Epithelial cell of proximal tubule (primary cell): ENCODE results near the gene FN3K. TPM values are rescaled to one million over a fixed set of nuclear protein-coding genes. Genes with fewer than 3 reads are reported as not detected.

Source experiments
- DNase-seq: peaks from one replicate; pipeline ENCODE4 v3.0.0-alpha.2; 2011; ENCODE audit warnings: low read depth
- H3K4me3 ChIP-seq: 2 replicates; pipeline ENCODE4 v1.5.1; 2011; ENCODE audit warnings: low read depth, mild to moderate bottlenecking, low read length
- CTCF ChIP-seq: conservative IDR thresholded peaks from 2 replicates; pipeline ENCODE4 v1.5.1; 2012; ENCODE audit warnings: low read depth, mild to moderate bottlenecking, low read length
- total RNA-seq: library from RNA; depleted of rRNA; stranded (reverse); fragments of >200 nt; gene quantifications from 2 replicates; pipeline ENCODE4 v1.2.3, GENCODE V29; 2015

FN3K gene
- total RNA-seq, 1 donor from 2014 or later, result 0.69 TPM

- TF ChIP-seq CTCF, result no peak
- no peak for DNase-seq
- no peak overlapping the region for H3K4me3 ChIP-seq
Measured at GRCh38 chr17:82703935-82704865, 31.2 kb upstream of the FN3K start.

DNA sequence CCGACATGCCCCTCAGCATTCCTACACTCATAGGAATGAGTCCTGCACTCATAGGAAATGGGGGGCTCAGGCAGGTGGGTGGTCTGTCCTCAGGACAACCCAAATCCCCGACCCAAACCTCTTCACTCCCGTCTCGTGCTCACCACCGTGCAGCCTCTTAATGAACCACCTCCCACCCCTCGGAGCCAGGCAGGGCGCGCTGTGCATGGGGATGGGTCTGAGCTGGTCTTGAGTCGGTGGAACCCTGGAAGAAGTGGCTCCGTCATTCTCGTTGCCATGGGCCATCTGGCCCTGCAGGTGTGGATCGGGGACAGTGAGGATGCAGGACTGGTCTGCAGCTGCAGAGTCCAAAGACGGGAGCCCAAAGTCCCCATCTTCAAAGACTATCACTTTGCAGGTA, 30.5 kb upstream of the FN3K start:
- H3K4me3 ChIP-seq, result no peak overlapping the region
- no peak for TF ChIP-seq CTCF
- DNase-seq, result no peak

- no peak overlapping the region for H3K4me3 ChIP-seq
- DNase-seq, result no peak
- no peak for TF ChIP-seq CTCF
Measured at GRCh38 chr17:82705756-82706155, 29.7 kb upstream of the FN3K start.

GRCh38 chr17:82709024-82709675, 26.3 kb upstream of the FN3K start:
- DNase-seq, result no peak
- no peak for TF ChIP-seq CTCF
- no peak overlapping the region for H3K4me3 ChIP-seq

DNA sequence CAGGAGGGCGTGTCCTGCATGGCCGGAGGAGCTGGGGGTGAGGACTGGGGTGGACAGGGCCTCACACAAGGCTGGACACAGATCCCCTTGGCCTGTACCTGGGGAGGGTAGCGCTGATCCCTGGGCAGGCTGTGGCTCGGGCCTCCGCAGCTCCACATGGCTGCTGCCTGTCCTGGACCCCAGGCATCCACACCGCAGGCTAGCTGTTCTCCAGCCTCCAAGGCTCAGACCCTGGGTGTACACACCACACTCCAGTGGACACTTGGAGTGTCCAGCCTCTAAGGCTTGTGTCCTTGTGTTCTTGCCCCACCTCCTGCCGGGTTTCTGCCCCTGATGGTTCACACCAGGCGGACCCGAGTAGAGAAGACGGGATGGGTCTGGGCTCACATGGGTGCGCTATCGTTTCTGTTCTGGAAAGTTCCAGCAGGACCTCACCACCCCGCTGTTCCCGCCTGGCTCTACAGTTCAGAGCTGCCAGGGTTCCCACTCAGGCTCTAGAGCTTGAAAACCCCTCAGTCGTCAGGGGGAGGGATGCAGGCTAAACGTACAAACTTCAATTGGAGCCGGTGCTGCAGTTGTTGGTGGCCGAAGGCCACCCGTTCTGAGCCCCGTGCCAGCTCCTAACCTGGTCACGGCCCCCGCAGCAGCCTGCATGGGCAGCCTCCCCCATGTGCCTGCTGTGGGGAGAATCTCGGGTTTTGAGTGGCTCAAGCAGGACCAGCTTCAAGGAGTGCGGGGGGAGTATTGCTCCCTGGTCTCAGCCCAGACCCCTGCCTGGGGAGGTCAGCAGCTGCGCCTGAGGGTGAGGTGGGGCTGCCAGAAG, 25.5 kb upstream of the FN3K start:
- no peak for TF ChIP-seq CTCF
- no peak overlapping the region for H3K4me3 ChIP-seq
- no peak for DNase-seq

DNA sequence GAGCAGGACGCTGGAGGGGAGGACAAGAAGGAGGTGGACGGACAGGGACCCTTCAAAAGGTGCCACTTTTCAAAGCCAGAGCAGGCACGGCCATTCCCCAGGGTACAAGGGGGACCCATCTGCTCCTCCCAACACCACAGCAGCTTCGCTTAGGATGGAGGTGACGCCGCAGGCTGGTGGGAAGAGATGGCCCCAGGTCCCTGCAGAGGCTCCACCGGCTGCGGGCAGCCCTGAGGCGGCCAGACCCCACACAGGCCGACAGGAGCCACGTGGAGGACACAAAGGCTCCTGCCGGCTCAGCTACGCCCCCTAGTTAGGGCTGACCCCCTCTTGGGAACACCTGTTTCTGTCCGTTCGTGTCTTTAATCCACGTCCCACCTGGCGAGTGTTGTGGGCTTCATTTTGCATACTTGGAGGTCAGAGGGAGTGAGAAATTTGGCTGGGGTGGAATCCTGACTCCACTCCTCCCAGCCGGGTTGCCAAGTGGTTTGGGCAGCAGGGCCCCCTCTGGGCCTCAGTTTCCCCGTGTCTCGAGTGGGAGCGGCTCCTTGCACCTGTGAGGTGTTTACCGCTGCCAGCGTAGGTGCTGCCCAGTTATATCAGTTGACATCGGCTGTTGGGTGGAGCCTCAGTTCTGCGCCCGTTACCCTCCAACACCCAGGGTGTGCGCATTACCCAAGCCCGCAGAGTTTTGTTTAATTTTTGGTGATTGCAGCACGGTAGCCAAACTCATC, 24.7 kb upstream of the FN3K start:
- H3K4me3 ChIP-seq, result no peak overlapping the region
- TF ChIP-seq CTCF, result no peak
- no peak for DNase-seq
